HG03571 (cell line): ENCODE measurements around the gene ZNF786.
A peak's percentile ranks its signal among the peaks of the same experiment; 100 is the strongest.
"Not testable (repeated sequence)": the region's sequence is repeated elsewhere in the genome, so short reads cannot be mapped to it uniquely, and the experiment has no call there.

Source experiments
- ATAC-seq: cut with Tn5 transposase; IDR thresholded peaks from one replicate; pipeline ENCODE4 v1.9.1; 2021; ENCODE audit not compliant: unreplicated experiment

ZNF786 gene, protein sequence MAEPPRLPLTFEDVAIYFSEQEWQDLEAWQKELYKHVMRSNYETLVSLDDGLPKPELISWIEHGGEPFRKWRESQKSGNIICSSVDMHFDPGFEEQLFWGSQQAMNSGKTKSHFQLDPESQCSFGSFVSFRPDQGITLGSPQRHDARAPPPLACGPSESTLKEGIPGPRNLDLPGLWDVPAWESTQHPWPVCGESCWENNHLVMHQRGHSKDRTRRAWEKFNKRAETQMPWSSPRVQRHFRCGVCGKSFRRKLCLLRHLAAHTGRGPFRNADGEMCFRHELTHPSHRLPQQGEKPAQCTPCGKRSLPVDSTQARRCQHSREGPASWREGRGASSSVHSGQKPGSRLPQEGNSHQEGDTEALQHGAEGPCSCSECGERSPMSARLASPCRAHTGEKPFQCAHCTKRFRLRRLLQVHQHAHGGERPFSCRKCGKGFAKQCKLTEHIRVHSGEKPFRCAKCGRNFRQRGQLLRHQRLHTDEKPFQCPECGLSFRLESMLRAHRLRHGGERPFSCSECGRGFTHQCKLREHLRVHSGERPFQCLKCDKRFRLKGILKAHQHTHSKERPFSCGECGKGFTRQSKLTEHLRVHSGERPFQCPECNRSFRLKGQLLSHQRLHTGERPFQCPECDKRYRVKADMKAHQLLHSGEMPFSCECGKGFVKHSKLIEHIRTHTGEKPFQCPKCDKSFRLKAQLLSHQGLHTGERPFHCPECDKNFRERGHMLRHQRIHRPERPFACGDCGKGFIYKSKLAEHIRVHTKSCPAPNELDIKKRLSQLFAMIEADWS

DNA sequence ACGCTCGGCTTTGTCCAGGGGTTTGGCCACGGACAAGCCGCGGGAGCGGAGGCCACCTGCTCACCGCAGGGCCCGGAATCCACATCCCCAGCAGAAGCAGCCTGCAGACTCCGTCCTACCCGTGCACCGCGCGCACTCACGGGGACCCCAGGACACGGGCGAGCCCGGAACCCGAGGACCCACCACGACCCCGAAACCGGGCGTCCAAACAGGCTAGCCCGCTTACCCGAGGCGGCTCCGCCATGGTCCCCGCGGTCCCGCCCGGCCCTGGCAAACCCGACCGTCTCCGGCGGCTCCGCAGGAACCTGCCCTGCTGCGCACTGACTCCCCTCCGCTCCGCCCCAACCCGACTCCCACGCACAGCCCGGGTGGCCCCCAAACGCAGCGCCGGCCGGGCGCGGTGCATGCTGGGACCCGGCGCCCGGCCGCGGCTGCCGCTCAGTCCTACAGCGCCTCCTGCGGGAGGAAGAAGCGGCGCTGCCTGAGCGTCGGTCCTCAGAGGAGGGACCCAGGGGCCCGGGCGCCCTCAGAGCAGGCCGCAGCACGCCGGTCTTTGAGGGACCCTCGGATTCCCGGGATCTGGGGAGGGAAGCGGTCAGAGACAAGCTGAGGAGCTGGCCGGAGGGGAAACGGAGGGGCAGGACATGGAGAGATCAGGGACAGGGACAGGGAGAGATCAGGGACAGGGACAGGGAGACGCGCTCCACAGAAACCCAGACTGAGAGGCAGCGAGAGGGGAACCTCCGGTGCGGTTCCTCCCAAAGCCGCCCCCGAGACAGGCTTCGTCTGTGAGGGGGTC, at the start of gene ZNF786:
Gene ZNF786, minus strand, starts transcription at position 322 of the 799 bp plus-strand sequence. Its CDS starts 78 bp downstream, at position 244.
- ATAC-seq: peak; percentile 92

DNA sequence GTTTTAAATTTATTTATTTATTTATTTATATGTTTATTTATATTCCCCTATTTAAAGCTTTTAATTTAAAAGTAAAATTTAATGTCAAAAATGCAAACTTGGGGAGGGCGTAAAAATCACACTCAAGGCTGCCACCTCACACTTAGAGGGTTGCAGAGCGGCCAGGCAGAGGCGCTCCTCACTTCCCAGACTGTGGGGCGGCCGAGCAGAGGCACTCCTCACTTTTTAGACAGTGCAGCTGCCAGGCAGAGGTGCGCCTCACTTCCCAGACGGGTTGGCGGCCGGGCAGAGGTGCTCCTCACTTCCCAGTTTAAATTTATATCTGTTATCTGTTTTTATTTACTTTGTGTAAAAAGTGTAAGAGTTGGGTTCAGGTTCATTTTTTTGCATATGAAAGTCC, 45.6 kb upstream of the ZNF786 start:
- ATAC-seq: no peak

DNA sequence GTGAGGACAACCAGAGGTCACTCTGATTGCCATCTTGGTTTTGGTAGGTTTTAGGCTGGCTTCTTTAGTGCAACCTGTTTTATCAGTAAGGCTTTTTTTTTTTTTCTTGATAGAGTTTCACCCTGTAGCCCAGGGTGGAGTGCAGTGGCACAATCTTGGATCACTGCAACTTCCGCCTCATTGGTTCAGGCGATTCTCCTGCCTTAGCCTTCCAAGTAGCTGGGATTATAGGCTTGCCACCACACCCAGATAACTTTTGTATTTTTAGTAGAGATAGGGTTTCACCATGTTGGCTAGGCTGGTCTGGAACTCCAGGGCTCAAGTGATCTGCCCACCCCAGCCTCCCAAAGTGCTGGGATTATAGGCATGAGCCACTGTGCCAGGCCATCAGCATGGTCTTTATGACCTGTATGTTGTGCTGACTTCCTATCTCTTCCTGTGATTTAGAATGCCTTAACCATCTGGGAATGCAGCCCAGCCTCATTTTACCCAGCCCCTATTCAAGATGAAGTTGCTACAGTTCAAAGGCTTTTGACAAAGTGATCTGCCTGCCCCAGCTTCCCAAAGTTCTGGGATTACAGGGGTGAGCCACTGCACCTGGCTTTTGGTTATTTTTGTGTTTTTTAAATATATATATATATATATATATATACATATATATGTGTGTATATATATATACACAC, 42.7 kb upstream of the ZNF786 start:
- ATAC-seq: no peak

DNA sequence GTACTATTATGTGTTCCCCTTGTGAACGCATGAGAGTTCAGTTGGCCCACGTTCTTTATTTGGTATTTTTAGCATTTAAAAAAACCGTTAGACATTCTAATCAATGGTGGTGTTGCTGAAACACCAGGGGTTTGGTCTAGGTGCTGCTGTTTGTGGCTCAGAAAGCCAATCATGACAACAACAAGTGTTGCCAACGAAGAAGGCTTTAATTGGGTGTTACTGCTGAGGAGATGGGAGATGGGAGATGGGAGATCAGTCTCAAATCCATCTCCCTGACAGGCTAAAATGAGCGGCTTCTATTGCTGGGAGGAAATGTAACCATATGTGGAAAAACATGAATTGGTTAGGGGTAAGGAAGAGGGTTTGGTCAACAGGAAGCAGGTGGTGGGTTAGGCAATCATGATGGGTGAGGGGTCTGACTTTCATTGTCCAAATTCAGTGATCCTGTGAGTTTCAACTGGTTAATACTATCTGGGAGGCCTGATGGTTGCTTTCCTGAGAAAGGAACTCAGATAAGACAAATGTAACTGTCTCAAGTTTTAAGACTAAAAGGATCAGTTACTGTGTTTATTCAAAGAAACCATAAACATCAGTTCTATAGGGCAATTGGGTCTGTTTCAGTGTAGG, 40.2 kb upstream of the ZNF786 start:
- ATAC-seq: no peak

GRCh38 chr7:149126662-149127266, 36.2 kb upstream of the ZNF786 start:
- ATAC-seq: peak; percentile 50

DNA sequence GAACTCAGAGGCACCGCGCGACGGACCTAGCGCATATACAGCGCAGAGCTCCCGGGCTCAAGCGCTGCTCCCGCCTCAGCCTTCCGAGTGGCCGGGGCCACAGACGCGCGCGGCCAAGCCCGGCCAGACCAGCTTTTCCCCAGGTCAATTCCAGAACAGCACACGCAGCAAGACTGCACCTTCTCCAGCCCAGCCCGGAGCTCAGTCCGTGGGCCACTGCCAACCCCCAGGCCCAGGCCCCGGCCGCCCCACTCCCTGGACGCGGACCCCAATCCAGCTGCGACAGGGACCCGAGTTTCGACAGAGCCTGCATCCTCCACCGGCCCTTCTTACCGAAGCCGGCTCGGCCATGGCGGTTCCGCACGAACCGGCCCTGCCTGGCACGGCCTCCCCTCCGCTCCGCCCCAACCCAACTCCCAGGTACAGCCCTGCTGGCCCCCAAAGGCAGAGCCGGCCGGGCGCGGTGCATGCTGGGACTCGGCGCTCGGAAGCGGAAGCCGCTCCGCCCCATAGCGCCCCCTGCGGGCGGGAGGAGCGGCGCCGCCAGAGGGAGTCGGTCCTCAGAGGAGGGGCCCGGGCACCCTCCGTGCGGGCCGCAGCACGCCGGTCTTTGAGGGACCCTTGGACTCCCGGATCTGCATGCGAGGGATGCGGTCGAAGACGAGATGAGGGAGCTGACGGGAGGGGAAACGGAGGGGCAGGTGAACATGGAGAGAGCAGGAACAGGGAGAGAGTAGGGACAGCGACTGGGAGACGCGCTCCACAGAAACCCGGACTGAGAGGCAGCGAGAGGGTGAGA, 35.5 kb upstream of the ZNF786 start, which contains the start of gene ZNF425:
Gene ZNF425, minus strand, starts transcription at position 462 of the 799 bp plus-strand sequence. Its CDS starts 111 bp downstream, at position 351.
- peak; percentile 86 for ATAC-seq

DNA sequence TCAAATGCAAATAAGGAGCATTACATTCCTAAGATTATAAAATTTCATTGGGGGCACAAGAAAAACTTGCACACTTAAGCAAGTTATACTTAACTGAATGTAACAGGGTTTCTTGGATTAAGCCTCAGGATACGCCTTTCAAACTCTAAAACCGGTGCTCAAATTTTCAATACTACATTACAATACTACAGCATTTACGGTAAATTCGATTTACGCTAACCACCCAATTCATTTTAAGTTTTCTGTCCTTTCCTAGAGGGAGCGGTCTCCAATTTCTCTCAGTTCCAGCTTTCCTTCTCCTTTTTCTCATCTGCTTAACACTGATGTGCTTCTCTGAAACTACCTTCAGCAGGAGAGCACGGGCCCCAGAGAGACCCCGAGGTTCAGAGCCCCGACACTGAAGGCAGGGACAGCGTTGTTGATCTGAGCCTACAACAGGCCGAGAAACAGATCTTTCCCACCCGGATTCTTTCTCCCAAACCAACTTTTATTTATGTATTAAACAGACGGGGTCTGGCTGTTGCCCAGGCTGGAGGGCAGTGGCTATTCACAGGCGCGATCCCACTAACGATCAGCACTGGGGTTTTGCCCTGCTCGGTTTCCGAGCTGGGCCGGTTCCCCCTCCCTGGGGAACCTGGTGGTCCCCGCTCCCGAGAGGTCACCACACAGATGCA, 34.8 kb upstream of the ZNF786 start:
- ATAC-seq: no peak

DNA sequence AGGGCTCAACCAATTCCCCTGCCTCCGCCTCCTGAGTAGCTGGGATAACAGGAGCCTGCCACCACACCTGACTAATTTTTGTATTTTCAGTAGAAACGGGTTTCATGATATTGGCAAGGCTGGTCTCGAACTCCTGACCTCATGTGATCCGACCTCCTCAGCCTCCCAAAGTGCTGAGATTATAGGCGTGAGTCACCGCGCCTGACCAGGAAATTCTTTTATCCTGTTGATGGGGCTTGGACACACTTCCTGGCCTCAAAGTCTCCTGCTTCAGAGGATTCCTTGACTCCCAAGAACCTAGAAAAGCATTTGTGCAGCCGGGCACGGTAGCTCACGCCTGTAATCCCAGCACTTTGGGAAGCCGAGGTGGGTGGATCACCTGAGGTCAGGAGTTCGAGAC, 19.5 kb upstream of the ZNF786 start:
- no peak for ATAC-seq

DNA sequence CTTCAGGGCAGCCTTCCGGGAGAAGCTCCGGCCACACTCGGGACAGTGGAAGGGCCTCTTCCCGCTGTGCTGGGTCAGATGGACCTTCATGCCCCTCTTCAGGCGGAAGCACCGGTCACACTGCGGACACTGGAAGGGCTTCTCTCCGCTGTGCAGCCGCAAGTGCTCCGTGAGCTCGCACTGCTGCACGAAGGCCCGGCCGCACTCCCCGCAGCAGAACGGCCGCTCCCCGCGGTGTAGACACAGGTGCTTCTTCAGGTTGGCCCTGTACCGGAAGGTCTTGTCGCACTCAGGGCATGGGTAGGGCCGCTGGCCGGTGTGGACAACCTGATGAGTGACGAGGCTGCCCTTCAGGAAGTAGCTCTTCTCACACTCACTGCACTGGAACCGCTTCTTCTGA, 14.2 kb upstream of the ZNF786 start:
- ATAC-seq: no peak

DNA sequence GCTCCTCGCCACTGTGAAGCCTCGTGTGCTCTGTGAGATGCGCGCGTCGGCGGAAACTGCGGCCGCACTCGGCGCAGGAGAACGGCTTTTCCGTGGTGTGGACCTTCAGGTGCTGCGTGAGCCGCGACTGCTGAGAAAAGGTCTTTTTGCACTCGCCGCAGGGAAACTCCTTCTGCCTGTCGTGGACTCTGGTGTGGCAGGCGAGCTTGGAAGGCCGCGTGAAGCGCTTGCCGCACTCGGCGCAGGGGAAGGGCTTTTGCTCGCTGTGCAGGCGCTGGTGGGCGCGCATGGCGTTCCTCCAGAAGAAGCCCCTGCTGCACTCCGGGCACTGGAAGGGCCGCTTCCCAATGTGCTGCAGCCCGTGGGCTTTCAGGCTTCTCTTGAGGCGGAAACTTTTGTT, 13.7 kb upstream of the ZNF786 start:
- ATAC-seq: no peak

DNA sequence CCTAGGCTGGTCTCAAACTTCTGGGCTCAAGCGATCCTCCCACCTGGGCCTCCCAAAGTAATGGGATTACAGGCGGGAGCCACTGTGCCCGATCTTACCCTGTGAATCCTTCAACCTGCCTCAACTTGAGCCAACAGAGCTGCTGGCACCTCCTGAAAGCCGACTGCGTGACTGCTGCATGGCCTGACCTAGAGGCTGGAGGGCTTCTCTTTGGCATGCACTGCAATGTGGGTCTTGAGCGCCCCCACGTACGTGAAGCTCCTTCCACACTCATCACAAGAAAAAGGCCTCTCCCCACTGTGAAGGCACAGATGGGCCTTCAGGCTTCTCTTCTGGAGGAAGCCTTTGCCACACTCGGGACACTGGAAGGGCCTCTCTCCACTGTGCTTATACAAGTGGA, 12.9 kb upstream of the ZNF786 start:
- no peak for ATAC-seq

GRCh38 chr7:149102666-149103065, 12.1 kb upstream of the ZNF786 start:
- ATAC-seq: no peak

- no peak for ATAC-seq
These were observed 10.3 kb upstream of the ZNF786 start for GRCh38 chr7:149100821-149101220.

DNA sequence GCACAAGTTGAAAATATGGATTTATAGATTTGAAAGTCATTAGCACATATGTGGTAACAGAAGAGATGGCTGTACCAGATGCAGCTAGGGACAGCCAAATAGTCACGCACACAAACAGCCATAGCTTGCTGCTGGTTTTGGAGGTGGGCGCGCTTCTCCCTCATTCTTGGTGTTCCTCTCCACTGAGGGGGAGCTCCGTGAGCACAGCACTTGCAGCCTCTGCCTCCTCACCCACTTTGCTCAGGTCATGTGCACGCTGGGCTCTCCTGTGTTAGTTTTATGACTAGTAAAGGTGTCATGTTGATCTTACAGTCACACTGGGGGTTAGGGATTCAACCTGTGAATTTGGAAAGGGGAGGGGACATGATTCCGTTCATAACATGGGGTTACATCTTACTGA, 8.5 kb upstream of the ZNF786 start:
- no peak for ATAC-seq

DNA sequence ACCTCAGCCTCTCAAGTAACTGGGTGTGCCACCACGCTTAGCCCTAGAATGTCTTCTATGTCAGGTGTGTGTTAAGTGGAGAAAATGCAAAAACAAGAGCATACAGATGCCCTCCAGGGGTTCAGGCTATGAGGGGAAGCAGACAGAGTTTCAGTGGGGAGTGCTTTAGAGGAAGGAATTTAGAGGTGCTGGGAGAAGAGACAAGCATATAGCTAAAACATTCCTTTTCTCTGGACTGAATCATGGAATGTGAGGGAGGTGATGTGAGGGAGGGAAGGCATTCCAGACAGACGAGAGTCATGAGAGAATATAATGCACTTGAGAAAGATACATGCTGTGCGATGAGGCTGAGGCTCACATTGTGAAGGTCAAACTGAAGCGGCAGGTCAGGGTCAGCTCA, 6.6 kb upstream of the ZNF786 start:
- ATAC-seq: no peak

- no peak for ATAC-seq
These were observed 2.7 kb upstream of the ZNF786 start for GRCh38 chr7:149093228-149093627.

GRCh38 chr7:149092244-149092643, 1.7 kb upstream of the ZNF786 start:
- not testable (repeated sequence) for ATAC-seq

DNA sequence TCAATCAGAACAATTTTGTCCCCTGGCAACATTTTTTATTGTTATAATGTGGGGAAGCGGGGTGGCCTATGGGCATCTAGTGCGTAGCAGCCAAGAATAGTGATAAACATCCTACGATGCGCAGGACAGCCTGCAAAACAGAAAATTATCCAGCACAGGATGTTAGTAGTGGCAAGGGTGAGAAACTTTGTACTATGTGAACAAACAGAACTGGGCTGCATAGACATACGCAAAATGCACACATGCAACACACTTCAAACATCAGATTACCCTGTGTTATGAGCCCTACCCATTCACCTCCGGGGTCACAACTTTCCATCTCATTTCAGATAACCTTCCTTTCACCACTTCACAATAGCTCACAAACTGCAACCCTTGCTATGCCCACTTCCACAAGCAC, 3.1 kb downstream of the ZNF786 start:
- no peak for ATAC-seq
